Measurements from ENCODE around the gene VAMP5. TPM values are rescaled to one million over a fixed set of nuclear protein-coding genes. Genes with fewer than 3 reads are reported as not detected.

Gene VAMP5
- 31.3 and 38.8 TPM in 2 replicates for total RNA-seq (2014; rRNA removed; shearing (Covaris generic))

DNA sequence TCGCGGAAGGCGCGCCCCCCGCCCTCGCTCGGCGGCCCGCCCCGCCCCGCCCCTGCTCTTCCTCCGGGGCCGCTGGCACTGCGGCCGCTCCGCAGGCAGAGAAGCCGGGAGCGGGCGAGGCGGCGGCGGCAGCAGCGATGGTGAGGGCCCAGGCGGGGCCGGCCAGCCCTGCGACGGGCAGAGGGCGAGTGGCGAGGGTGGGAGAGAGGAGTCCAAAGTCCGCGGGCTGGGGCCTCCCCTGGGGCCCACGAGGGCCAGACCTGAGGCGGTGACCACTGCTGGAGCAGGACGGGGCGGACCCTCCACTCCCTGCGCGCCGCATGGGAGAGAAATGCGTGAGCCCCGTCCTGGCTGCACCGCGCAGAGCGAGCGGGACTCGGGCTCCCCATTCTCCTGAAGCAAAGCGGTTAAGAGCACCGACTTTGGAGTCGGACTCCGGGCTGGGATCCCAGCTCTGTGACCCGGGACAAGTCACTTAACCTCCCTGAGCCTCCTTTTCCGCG is at the start of gene VAMP5:
Gene VAMP5, plus strand, starts transcription at position 78 of the 503 bp plus-strand sequence. Its CDS starts 60 bp downstream, at position 138.

GRCh38 chr2:85538507-85539360 is 45.5 kb upstream of the VAMP5 start, which contains the start of gene MAT2A:
Gene MAT2A (plus strand): TSS chr2:85539168. CDS start chr2:85539288, 120 bp downstream.

DNA sequence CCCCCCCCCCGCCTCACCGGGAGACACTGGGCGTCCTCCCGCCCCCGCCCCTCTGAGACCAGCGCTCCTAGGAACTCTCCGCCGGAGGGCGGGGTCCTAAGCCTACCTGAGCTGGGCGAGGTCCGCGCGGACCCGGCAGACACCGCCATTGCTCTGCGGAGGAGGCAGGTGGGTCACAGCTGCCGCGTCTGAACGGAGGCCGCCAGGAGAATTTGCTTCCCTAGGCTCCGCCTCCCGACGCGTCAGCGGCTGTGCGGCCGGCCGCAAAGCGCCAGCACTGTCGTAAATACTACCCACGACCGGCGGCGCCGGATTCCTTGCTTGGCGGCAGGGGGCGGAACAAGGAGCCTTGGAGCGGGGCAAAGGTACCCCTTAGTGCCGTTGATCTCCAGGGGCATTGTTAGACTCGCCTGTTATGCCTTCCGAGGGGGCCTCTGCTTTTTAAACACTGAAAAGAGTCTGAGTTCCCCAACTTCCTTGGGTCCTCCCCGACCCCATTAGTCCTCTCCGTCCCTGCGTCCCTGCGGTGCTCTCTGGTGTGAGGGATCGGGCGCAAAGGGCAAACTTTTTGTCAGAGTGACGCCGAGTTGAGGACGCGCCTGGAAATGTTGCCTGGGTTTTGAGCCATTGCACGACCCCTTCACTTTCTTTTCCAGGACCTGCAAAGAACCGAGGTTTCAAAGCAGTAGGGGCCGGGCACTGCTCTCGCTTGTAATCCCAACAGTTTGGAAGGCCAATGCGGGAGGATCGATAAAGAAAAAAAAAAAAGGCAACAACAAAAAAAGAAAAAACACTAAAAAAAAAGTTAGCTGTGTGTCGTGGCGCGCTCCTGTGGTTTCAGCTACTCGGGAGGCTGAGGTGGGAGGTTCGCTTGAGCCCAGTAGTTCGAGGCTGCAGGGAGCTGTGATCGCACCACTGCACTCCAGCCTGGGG is 22.7 kb upstream of the VAMP5 start, which contains the start of gene GGCX:
Gene GGCX, minus strand, starts transcription at position 214 of the 933 bp plus-strand sequence. Its CDS starts 65 bp downstream, at position 149.

GRCh38 chr2:85577386-85578242 is 6.6 kb upstream of the VAMP5 start, which contains the start of gene VAMP8:
Gene VAMP8 (plus strand): TSS chr2:85577586. CDS start chr2:85577647, 61 bp downstream.

GRCh38 chr2:85595301-85596025 is 11.2 kb downstream of the VAMP5 start, which contains the start of gene RNF181:
Gene RNF181 (plus strand): TSS chr2:85595745. CDS start chr2:85595764, 19 bp downstream.

GRCh38 chr2:85602476-85603234 is 18.4 kb downstream of the VAMP5 start, which contains the start of gene TMEM150A:
Gene TMEM150A (minus strand): TSS chr2:85602698. CDS start chr2:85601948, 750 bp downstream.

DNA sequence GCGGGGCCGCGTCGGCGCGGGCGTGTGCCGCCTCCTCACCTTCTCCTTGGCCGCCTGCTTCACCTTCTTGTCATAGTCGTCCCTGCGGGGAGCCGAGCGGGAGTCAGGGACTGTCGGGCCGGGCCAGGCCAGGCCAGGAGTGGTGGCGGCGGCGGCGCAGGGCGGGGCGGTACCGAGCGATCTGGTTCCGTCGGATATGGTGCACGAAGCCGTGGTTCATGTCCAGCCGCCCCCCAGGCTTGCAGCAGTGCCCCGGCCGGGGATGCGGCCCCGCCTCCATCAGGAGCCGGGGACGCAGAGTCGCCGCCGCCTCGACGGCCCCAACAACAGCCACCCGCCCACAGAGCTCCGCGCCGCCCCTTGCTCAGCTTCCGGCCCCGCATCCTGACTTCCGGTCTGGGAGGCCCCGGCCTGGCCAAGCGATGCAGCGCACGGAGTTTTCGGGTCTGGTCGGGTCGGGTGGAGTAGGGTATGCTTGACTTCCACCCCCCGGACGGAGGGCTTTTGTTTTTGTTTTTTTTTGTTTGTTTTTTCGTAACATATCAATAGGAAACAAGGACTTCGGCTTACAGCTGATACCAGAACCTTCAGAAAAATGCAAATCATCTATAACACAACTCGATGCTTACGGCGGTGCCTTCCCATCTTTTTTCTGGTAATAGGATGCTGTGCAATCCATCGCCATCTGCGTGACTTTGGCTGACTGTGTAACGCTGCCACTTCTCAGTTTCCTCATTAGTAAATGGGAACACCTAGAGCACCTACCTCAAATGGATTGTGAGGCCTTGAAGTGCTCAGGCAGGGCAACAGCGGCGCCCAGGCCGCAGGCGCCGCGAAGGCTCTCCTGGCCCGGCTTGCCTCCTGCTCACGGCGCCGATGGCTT is 27.7 kb downstream of the VAMP5 start, which contains the start of gene C2orf68:
Gene C2orf68, minus strand, starts transcription at position 362 of the 883 bp plus-strand sequence. Its CDS starts 82 bp downstream, at position 280.

Small RNAs within 50 kb of the gene (small RNA-seq; reads per million reads assigned to genes)
- not detected for gene RN7SL126P

Other genes starting within 250 kb of the VAMP5 start
- 24.2 and 24.9 TPM in 2 replicates for gene RETSAT, start 229.9 kb upstream of the VAMP5 start, total RNA-seq (2014; rRNA removed; shearing (Covaris generic))
- gene ELMOD3, start 229.7 kb upstream of the VAMP5 start, total RNA-seq (2014; rRNA removed; shearing (Covaris generic)) = 7.8 and 11.9 TPM in 2 replicates
- gene CAPG, start 174.1 kb upstream of the VAMP5 start, total RNA-seq (2014; rRNA removed; shearing (Covaris generic)) = 164 and 165 TPM in 2 replicates
- gene SH2D6, start 165.7 kb upstream of the VAMP5 start, total RNA-seq (2014; rRNA removed; shearing (Covaris generic)) = 0.24 and 0.60 TPM in 2 replicates
- 188 and 191 TPM in 2 replicates for gene MAT2A, start 45.3 kb upstream of the VAMP5 start, total RNA-seq (2014; rRNA removed; shearing (Covaris generic))
- 36.9 and 40.5 TPM in 2 replicates for gene GGCX, start 22.9 kb upstream of the VAMP5 start, total RNA-seq (2014; rRNA removed; shearing (Covaris generic))
- 21.2 and 22.0 TPM in 2 replicates for gene VAMP8, start 6.8 kb upstream of the VAMP5 start, total RNA-seq (2014; rRNA removed; shearing (Covaris generic))
- gene RNF181, start 11.3 kb downstream of the VAMP5 start, total RNA-seq (2014; rRNA removed; shearing (Covaris generic)) = 137 and 156 TPM in 2 replicates
- gene TMEM150A, start 18.3 kb downstream of the VAMP5 start, total RNA-seq (2014; rRNA removed; shearing (Covaris generic)) = 5.5 and 7.2 TPM in 2 replicates
- 31.9 and 33.1 TPM in 2 replicates for gene C2orf68, start 27.6 kb downstream of the VAMP5 start, total RNA-seq (2014; rRNA removed; shearing (Covaris generic))
- 112 and 120 TPM in 2 replicates for gene USP39, start 31.8 kb downstream of the VAMP5 start, total RNA-seq (2014; rRNA removed; shearing (Covaris generic))
- not detected in 2 replicates for gene SFTPB, start 83.8 kb downstream of the VAMP5 start, total RNA-seq (2014; rRNA removed; shearing (Covaris generic))
- not detected in 2 replicates for gene GNLY, start 109.9 kb downstream of the VAMP5 start, total RNA-seq (2014; rRNA removed; shearing (Covaris generic))
- gene ATOH8, start 169.6 kb downstream of the VAMP5 start, total RNA-seq (2014; rRNA removed; shearing (Covaris generic)) = 7.6 and 10.0 TPM in 2 replicates

Data from A375 (cell line).